WTC11 (cell line): ENCODE measurements around the gene INPP5A. TPM values are rescaled to one million over a fixed set of nuclear protein-coding genes. Genes with fewer than 3 reads are reported as not detected.

ENCODE experiments used
- ATAC-seq: fragments of 200-7000 bp; cut with Tn5 transposase; 2 replicates; pipeline ENCODE4 v1.10.0; 2021; ENCODE audit warnings: mild to moderate bottlenecking, moderate library complexity
- CTCF ChIA-PET: fragments of 300-600 bp; sonication (Branson Sonifier 250); formaldehyde crosslinking; loops from one replicate; lab custom pipeline; 2021; ENCODE audit warnings: antibody characterized with exemption; lab: Charles Lee
- POLR2A ChIA-PET: fragments of 350-600 bp; sonication (Branson Sonifier 250); formaldehyde crosslinking; loops from one replicate; lab custom pipeline; 2021; ENCODE audit warnings: antibody characterized with exemption; lab: Charles Lee
- DNase-seq: peaks from one replicate; pipeline ENCODE4 v3.0.0; 2021; ENCODE audit warnings: low spot score
- H3K27ac Mint-ChIP-seq: 2 replicates; pipeline ENCODE4 v1.8.0; 2021; ENCODE audit warnings: mixed read lengths
- H3K27me3 Mint-ChIP-seq: 2 replicates; pipeline ENCODE4 v1.8.0; 2021; ENCODE audit warnings: low read depth, mild to moderate bottlenecking, moderate library complexity, mixed read lengths
- H3K36me3 Mint-ChIP-seq: 2 replicates; pipeline ENCODE4 v1.8.0; 2021; ENCODE audit warnings: mixed read lengths
- H3K4me1 Mint-ChIP-seq: 2 replicates; pipeline ENCODE4 v1.8.0; 2022; ENCODE audit warnings: mixed read lengths
- H3K4me3 Mint-ChIP-seq: 2 replicates; pipeline ENCODE4 v1.8.0; 2021; ENCODE audit warnings: mild to moderate bottlenecking, moderate library complexity, mixed read lengths
- H3K9me3 Mint-ChIP-seq: 2 replicates; pipeline ENCODE4 v1.8.0; 2021; ENCODE audit warnings: mixed read lengths
- FOXP1 ChIP-seq: sonication (generic); formaldehyde crosslinking; IDR thresholded peaks from 2 replicates; pipeline ENCODE4 v1.8.0; 2022; ENCODE audit warnings: missing genetic modification reagents, mild to moderate bottlenecking, moderate library complexity, borderline replicate concordance
- GABPB1 ChIP-seq: sonication (generic); formaldehyde crosslinking; IDR thresholded peaks from 2 replicates; pipeline ENCODE4 v1.8.1; 2023; ENCODE audit warnings: mild to moderate bottlenecking, missing genetic modification reagents
- MXD4 ChIP-seq: fragments of 250-450 bp; sonication (Bioruptor Pico); IDR thresholded peaks from 2 replicates; pipeline ENCODE4 v1.8.0; 2021; ENCODE audit warnings: mild to moderate bottlenecking, moderate library complexity, borderline replicate concordance
- TEAD1 ChIP-seq: sonication (generic); formaldehyde crosslinking; IDR thresholded peaks from 2 replicates; pipeline ENCODE4 v1.8.0; 2022; ENCODE audit warnings: mild to moderate bottlenecking, missing genetic modification reagents
- ZBTB21 ChIP-seq: sonication (generic); formaldehyde crosslinking; IDR thresholded peaks from 2 replicates; pipeline ENCODE4 v1.8.1; 2023; ENCODE audit warnings: mild to moderate bottlenecking, missing genetic modification reagents, borderline replicate concordance
- ZNF138 ChIP-seq: sonication (generic); formaldehyde crosslinking; conservative IDR thresholded peaks from 2 replicates; pipeline ENCODE4 v1.8.1; 2022; ENCODE audit warnings: mild to moderate bottlenecking, moderate library complexity, missing genetic modification reagents
- ZNF232 ChIP-seq: sonication (generic); formaldehyde crosslinking; IDR thresholded peaks from 2 replicates; pipeline ENCODE4 v1.8.0; 2022; ENCODE audit warnings: mild to moderate bottlenecking, missing genetic modification reagents
- ZNF263 ChIP-seq: sonication (generic); formaldehyde crosslinking; IDR thresholded peaks from 2 replicates; pipeline ENCODE4 v1.8.1; 2022; ENCODE audit warnings: low read depth, mild to moderate bottlenecking, moderate library complexity, missing genetic modification reagents
- ZNF423 ChIP-seq: fragments of 250-450 bp; sonication (Bioruptor Pico); IDR thresholded peaks from 2 replicates; pipeline ENCODE4 v2.1.2; 2022; ENCODE audit warnings: mild to moderate bottlenecking, moderate library complexity
- total RNA-seq: library from RNA; stranded (reverse); gene quantifications from 3 replicates; pipeline ENCODE4 v1.2.3, GENCODE V29; 2021
- TF ChIP-seq, protein P1 (sequence below): fragments of 250-450 bp; sonication (Bioruptor Pico); IDR thresholded peaks from 2 replicates; pipeline ENCODE4 v1.9.0; 2021; ENCODE audit warnings: mild to moderate bottlenecking
- TF ChIP-seq, protein P2 (sequence below): sonication (generic); formaldehyde crosslinking; IDR thresholded peaks from 2 replicates; pipeline ENCODE4 v1.8.1; 2022; ENCODE audit warnings: mild to moderate bottlenecking, missing genetic modification reagents, moderate library complexity, borderline replicate concordance
- TF ChIP-seq, protein P3 (sequence below): sonication (generic); formaldehyde crosslinking; IDR thresholded peaks from 2 replicates; pipeline ENCODE4 v1.8.0; 2022; ENCODE audit warnings: mild to moderate bottlenecking, missing genetic modification reagents
- TF ChIP-seq, protein P4 (sequence below): sonication (generic); formaldehyde crosslinking; IDR thresholded peaks from 2 replicates; pipeline ENCODE4 v1.8.1; 2023; ENCODE audit warnings: mild to moderate bottlenecking, missing genetic modification reagents, borderline replicate concordance
- TF ChIP-seq, protein P5 (sequence below): sonication (generic); formaldehyde crosslinking; IDR thresholded peaks from 2 replicates; pipeline ENCODE4 v1.8.0; 2023; ENCODE audit warnings: missing genetic modification reagents, mild to moderate bottlenecking, borderline replicate concordance
- TF ChIP-seq, protein P6 (sequence below): sonication (generic); formaldehyde crosslinking; IDR thresholded peaks from 2 replicates; pipeline ENCODE4 v1.8.0; 2022; ENCODE audit warnings: missing genetic modification reagents

The INPP5A gene
- total RNA-seq, 1 experiment from 2014 or later: 22.1 TPM

DNA sequence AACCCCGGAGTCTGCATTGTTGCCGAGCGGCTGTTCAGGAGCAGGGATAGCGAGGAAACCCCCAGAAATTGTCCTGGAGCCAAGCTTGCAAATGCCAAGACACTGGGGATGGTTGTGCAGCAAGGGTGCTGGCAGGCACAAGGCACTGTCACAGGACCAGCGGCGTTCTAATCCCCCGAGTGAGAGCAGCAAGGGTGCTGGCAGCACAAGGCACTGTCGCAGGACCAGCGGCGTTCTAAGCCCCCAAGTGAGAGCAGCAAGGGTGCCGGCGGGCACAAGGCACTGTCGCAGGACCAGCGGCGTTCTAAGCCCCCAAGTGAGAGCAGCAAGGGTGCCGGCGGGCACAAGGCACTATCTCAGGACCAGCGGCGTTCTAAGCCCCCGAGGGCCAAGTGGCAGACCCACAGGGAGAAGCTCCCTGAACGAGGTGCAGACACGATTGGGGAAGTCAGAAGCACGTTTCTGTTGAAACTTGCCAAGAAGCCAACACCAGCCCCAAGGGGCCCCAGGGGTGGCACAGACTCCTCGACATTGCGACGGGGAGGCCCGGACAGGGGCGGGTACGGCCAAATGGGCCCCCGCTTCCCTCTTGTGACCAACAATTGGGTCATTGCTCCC, 40.4 kb upstream of the INPP5A start:
- H3K27ac Mint-ChIP-seq: no peak overlapping the region
- ATAC-seq (no peak), DNase-seq (peak; percentile 8)
- TF ChIP-seq, protein P1, sequence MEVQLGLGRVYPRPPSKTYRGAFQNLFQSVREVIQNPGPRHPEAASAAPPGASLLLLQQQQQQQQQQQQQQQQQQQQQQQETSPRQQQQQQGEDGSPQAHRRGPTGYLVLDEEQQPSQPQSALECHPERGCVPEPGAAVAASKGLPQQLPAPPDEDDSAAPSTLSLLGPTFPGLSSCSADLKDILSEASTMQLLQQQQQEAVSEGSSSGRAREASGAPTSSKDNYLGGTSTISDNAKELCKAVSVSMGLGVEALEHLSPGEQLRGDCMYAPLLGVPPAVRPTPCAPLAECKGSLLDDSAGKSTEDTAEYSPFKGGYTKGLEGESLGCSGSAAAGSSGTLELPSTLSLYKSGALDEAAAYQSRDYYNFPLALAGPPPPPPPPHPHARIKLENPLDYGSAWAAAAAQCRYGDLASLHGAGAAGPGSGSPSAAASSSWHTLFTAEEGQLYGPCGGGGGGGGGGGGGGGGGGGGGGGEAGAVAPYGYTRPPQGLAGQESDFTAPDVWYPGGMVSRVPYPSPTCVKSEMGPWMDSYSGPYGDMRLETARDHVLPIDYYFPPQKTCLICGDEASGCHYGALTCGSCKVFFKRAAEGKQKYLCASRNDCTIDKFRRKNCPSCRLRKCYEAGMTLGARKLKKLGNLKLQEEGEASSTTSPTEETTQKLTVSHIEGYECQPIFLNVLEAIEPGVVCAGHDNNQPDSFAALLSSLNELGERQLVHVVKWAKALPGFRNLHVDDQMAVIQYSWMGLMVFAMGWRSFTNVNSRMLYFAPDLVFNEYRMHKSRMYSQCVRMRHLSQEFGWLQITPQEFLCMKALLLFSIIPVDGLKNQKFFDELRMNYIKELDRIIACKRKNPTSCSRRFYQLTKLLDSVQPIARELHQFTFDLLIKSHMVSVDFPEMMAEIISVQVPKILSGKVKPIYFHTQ (CRISPR knock-in tag): no peak
- no peak for TF ChIP-seq ZNF263
- TF ChIP-seq, protein P2, sequence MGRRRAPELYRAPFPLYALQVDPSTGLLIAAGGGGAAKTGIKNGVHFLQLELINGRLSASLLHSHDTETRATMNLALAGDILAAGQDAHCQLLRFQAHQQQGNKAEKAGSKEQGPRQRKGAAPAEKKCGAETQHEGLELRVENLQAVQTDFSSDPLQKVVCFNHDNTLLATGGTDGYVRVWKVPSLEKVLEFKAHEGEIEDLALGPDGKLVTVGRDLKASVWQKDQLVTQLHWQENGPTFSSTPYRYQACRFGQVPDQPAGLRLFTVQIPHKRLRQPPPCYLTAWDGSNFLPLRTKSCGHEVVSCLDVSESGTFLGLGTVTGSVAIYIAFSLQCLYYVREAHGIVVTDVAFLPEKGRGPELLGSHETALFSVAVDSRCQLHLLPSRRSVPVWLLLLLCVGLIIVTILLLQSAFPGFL (CRISPR knock-in tag): no peak
- no peaks in the 10 kb centered on the region for H3K9me3 Mint-ChIP-seq
- no peaks in the 10 kb centered on the region; the same call in 1 of the 2 replicates for H3K27me3 Mint-ChIP-seq
- no peaks in the 10 kb centered on the region for H3K36me3 Mint-ChIP-seq
- H3K4me1 Mint-ChIP-seq: no peaks in the 10 kb centered on the region
- CTCF ChIA-PET: no interaction called here
- POLR2A ChIA-PET: no interaction called here
- H3K4me3 Mint-ChIP-seq: no peak overlapping the region

DNA sequence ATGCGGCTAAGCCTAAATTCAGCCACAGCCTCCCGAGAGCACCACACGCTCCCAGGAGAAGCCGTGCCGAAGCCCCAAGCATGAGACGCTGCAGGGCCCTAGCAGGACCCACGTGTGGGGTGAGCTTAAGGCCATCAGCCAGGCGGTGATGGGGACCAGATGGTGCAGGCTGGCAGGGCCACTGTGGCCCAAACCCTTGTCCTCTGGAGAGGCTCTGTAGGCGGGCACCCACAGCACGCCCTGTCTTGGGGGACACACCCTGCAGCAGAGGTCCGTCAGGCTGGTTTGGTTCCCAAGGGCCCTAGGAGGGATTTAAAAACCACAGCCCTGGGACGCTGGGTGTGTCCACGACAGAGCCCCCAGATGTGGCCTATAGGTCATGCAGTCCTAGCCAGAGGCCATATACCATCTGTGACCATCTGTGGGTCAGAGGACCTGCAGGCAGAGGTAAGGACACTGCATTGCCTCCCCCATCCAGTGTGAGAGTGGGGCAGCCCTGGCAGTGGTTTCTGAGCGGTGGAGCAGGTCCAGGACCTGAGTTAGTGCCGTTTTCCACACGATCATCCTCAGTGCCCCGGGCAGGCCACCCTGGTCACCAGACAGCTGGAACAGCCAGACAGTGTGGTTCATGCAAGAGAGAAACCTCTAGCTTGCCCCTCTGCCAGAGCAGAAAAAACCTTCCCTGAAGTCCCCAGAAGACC, 39.6 kb upstream of the INPP5A start:
- ChIA-PET CTCF (no interaction called here), POLR2A (no interaction called here)
- peak; percentile 9 for DNase-seq
- no peak overlapping the region for H3K27ac Mint-ChIP-seq
- TF ChIP-seq, protein P3, sequence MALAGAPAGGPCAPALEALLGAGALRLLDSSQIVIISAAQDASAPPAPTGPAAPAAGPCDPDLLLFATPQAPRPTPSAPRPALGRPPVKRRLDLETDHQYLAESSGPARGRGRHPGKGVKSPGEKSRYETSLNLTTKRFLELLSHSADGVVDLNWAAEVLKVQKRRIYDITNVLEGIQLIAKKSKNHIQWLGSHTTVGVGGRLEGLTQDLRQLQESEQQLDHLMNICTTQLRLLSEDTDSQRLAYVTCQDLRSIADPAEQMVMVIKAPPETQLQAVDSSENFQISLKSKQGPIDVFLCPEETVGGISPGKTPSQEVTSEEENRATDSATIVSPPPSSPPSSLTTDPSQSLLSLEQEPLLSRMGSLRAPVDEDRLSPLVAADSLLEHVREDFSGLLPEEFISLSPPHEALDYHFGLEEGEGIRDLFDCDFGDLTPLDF: no peak
- TF ChIP-seq ZNF232 (no peak), MXD4 (CRISPR knock-in tag) (no peak), ZNF138 (CRISPR knock-in tag) (no peak), ZNF423 (CRISPR knock-in tag) (no peak), ZBTB21 (no peak), FOXP1 (CRISPR knock-in tag) (no peak), TEAD1 (CRISPR knock-in tag) (no peak), GABPB1 (no peak)
- TF ChIP-seq, protein P4, sequence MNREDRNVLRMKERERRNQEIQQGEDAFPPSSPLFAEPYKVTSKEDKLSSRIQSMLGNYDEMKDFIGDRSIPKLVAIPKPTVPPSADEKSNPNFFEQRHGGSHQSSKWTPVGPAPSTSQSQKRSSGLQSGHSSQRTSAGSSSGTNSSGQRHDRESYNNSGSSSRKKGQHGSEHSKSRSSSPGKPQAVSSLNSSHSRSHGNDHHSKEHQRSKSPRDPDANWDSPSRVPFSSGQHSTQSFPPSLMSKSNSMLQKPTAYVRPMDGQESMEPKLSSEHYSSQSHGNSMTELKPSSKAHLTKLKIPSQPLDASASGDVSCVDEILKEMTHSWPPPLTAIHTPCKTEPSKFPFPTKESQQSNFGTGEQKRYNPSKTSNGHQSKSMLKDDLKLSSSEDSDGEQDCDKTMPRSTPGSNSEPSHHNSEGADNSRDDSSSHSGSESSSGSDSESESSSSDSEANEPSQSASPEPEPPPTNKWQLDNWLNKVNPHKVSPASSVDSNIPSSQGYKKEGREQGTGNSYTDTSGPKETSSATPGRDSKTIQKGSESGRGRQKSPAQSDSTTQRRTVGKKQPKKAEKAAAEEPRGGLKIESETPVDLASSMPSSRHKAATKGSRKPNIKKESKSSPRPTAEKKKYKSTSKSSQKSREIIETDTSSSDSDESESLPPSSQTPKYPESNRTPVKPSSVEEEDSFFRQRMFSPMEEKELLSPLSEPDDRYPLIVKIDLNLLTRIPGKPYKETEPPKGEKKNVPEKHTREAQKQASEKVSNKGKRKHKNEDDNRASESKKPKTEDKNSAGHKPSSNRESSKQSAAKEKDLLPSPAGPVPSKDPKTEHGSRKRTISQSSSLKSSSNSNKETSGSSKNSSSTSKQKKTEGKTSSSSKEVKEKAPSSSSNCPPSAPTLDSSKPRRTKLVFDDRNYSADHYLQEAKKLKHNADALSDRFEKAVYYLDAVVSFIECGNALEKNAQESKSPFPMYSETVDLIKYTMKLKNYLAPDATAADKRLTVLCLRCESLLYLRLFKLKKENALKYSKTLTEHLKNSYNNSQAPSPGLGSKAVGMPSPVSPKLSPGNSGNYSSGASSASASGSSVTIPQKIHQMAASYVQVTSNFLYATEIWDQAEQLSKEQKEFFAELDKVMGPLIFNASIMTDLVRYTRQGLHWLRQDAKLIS (CRISPR knock-in tag): no peak
- TF ChIP-seq, protein P5, sequence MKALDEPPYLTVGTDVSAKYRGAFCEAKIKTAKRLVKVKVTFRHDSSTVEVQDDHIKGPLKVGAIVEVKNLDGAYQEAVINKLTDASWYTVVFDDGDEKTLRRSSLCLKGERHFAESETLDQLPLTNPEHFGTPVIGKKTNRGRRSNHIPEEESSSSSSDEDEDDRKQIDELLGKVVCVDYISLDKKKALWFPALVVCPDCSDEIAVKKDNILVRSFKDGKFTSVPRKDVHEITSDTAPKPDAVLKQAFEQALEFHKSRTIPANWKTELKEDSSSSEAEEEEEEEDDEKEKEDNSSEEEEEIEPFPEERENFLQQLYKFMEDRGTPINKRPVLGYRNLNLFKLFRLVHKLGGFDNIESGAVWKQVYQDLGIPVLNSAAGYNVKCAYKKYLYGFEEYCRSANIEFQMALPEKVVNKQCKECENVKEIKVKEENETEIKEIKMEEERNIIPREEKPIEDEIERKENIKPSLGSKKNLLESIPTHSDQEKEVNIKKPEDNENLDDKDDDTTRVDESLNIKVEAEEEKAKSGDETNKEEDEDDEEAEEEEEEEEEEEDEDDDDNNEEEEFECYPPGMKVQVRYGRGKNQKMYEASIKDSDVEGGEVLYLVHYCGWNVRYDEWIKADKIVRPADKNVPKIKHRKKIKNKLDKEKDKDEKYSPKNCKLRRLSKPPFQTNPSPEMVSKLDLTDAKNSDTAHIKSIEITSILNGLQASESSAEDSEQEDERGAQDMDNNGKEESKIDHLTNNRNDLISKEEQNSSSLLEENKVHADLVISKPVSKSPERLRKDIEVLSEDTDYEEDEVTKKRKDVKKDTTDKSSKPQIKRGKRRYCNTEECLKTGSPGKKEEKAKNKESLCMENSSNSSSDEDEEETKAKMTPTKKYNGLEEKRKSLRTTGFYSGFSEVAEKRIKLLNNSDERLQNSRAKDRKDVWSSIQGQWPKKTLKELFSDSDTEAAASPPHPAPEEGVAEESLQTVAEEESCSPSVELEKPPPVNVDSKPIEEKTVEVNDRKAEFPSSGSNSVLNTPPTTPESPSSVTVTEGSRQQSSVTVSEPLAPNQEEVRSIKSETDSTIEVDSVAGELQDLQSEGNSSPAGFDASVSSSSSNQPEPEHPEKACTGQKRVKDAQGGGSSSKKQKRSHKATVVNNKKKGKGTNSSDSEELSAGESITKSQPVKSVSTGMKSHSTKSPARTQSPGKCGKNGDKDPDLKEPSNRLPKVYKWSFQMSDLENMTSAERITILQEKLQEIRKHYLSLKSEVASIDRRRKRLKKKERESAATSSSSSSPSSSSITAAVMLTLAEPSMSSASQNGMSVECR (CRISPR knock-in tag): no peak
- TF ChIP-seq, protein P6, sequence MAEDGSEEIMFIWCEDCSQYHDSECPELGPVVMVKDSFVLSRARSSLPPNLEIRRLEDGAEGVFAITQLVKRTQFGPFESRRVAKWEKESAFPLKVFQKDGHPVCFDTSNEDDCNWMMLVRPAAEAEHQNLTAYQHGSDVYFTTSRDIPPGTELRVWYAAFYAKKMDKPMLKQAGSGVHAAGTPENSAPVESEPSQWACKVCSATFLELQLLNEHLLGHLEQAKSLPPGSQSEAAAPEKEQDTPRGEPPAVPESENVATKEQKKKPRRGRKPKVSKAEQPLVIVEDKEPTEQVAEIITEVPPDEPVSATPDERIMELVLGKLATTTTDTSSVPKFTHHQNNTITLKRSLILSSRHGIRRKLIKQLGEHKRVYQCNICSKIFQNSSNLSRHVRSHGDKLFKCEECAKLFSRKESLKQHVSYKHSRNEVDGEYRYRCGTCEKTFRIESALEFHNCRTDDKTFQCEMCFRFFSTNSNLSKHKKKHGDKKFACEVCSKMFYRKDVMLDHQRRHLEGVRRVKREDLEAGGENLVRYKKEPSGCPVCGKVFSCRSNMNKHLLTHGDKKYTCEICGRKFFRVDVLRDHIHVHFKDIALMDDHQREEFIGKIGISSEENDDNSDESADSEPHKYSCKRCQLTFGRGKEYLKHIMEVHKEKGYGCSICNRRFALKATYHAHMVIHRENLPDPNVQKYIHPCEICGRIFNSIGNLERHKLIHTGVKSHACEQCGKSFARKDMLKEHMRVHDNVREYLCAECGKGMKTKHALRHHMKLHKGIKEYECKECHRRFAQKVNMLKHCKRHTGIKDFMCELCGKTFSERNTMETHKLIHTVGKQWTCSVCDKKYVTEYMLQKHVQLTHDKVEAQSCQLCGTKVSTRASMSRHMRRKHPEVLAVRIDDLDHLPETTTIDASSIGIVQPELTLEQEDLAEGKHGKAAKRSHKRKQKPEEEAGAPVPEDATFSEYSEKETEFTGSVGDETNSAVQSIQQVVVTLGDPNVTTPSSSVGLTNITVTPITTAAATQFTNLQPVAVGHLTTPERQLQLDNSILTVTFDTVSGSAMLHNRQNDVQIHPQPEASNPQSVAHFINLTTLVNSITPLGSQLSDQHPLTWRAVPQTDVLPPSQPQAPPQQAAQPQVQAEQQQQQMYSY (CRISPR knock-in tag): no peak
- no peak for ATAC-seq
- H3K4me3 Mint-ChIP-seq: no peak overlapping the region
- no peaks in the 10 kb centered on the region for H3K4me1 Mint-ChIP-seq
- no peaks in the 10 kb centered on the region for H3K36me3 Mint-ChIP-seq
- H3K9me3 Mint-ChIP-seq: no peaks in the 10 kb centered on the region
- no peaks in the 10 kb centered on the region; the same call in 1 of the 2 replicates for H3K27me3 Mint-ChIP-seq
